Measurements from ENCODE around the gene FGF3. TPM values are rescaled to one million over a fixed set of nuclear protein-coding genes. Genes with fewer than 3 reads are reported as not detected.
"Not testable (repeated sequence)": the region's sequence is repeated elsewhere in the genome, so short reads cannot be mapped to it uniquely, and the experiment has no call there.

The FGF3 gene
- total RNA-seq, 1 donor from 2014 or later = not detected

GRCh38 chr11:69773626-69774353, 45.4 kb downstream of the FGF3 start:
- DNase-seq (ENCODE audit: low spot score) = no peak

- DNase-seq (ENCODE audit: low spot score) = no peak
These were observed 47.8 kb downstream of the FGF3 start for GRCh38 chr11:69771466-69771865.

GRCh38 chr11:69770540-69770939, 48.7 kb downstream of the FGF3 start:
- DNase-seq (ENCODE audit: low spot score) = no peak

- no peak for DNase-seq (ENCODE audit: low spot score)
These were observed 53.7 kb downstream of the FGF3 start for GRCh38 chr11:69765498-69765995.

GRCh38 chr11:69764918-69765317, 54.3 kb downstream of the FGF3 start:
- DNase-seq (ENCODE audit: low spot score) = not testable (repeated sequence)

GRCh38 chr11:69760319-69760718, 58.9 kb downstream of the FGF3 start:
- DNase-seq (ENCODE audit: low spot score) = no peak

Other genes starting within 250 kb of the FGF3 start
- gene CCND1, start 178.3 kb downstream of the FGF3 start, total RNA-seq (ENCODE audit: insufficient read depth, low replicate concordance) = 60.7 TPM
- gene LTO1, start 144.1 kb downstream of the FGF3 start, total RNA-seq (ENCODE audit: insufficient read depth, low replicate concordance) = 35.2 TPM
- gene FGF19, start 115.4 kb downstream of the FGF3 start, total RNA-seq (ENCODE audit: insufficient read depth, low replicate concordance) = 1.4 TPM
- gene FGF4, start 44.1 kb downstream of the FGF3 start, total RNA-seq (ENCODE audit: insufficient read depth, low replicate concordance) = 0.96 TPM